ENCODE measurements around the gene CNTN3.

Gene CNTN3

DNA sequence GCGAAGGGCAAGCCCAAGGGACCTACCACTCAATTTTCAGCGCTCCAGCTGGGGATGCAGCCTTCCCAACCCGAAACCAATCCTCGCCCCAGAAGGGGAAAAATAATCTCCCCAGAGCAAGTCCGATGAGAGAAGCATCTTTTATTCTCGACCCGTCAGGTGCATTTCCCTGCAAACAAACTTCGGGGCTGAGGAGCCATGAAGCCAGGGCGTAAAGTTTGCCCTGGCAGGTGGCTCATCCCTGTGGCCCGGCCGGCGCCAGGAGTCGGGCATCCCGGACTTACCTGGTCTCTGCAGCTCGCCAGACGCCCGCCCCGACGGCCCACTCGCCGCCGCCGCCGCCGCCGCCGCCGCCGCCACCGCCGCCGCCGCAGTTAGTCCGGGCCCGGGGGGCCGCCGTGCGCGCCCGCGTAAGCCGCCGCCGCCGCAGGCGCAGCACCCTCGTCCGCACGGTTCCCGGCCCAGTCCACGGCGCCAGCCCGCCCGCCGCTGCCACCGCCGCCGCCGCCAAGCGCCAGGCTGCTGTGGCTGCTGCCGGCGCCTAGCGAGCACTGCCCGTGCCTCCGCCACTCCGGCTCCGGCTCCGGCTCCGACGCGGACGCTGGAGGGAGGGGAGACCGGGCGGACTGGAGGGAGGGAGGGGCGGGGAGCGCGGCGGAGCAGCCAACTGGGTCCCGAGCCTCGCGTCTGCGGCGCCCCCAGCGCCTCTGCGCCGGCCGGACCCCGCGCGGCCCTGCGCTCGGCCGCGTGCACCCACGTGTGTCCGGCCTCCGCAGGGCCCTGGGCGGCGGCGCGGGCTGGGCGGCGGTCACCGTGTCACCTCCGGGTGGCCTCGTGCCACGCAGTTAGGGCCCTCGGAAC, at the start of gene CNTN3:
Gene CNTN3 (minus strand): TSS at position 553 of the 861 bp plus-strand sequence. CDS start 93,547 bp downstream, outside the sequence.
- DNase-seq = no peak

DNA sequence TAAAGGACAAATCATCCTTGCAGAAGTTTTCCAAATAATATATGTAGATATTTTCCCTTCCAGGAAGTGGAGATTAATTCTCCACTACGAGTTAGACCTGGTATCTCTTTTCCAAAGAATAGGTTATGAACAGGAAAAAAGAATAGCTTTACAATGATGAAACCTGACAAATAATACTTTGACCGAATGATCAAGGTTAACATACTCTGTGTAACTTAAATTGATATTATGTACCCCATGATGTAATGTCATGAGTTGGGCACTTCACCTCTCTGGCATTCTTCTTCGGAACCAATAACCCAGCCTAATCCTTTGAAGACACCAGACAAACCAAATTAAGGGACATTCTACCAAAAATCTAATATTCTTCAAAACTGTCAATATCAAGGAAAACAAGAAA, 48.7 kb upstream of the CNTN3 start:
- DNase-seq = no peak

DNA sequence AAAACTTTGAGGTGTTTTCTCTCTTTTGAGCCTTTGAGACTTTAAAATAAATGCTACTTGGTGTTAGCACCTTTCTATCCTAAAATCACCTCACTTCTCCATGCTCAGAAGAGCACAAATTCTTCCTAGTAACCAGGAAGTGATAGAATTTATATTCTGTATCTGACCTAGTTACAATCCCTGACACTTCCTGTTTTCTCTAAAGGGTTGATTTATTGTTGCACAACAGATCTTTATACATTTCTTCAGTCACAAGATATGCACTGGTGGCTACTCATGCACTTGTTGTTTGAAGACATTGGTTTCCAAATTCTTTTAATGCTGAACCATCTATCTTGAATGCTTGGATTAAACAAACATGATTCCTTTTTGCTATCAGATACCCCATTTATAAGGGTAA, 47.2 kb upstream of the CNTN3 start:
- no peak for DNase-seq

DNA sequence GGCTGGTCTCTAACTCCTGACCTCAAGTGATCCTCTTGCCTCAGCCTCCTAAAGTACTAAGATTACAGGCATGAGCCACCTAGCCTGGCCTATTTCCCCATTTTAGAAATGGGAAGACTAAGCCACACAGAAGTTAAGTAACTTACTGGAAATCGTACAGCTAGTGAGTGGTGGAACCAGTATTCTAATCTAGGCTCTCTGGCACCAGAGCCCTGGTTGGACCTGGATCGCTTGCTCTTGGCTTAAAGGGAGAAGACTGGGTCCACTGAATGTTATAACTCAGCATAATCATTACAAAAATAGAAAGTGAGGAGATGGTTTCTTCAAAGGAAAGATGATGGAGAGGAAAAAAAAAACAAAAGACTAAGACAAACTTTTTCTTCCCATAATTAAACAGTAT, 37.4 kb upstream of the CNTN3 start:
- DNase-seq = no peak

DNA sequence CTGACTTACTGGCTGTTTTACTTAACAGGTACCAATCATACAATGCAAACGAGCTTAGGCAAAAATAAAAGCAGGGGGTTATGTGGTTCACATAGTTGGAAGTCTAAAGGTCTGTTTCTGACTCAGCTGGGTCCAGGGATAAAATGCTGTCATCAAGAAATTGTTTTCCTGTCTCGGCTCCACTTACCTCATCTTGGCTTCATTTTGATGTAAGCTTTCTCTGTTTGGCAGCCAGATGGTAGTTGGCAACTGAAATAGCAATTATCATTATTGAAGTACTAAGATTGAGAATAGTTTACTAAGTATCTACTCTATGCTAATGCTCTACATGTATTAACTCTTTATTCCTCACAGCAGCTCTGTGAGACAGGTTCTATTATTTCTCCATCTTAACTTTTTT, 36.8 kb upstream of the CNTN3 start:
- no peak for DNase-seq

DNA sequence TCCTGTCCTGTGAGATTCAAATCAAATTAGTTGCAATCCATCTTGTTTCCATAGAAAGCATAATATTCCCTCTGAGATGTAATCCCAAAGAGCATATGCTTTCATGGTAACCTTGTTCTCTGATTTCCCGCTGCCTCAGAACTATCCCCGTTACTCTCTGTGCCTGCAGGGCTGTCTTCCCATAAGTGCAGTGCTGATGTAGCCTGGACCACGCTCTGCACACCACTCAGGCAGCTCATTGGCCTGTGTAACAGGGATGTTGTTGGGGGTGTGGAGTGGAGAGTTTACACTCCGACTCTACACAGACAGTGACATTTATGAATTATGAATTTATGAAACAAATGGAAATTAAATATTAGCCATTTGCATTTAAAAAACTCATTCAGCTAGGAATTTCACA, 33.6 kb upstream of the CNTN3 start:
- DNase-seq = no peak

DNA sequence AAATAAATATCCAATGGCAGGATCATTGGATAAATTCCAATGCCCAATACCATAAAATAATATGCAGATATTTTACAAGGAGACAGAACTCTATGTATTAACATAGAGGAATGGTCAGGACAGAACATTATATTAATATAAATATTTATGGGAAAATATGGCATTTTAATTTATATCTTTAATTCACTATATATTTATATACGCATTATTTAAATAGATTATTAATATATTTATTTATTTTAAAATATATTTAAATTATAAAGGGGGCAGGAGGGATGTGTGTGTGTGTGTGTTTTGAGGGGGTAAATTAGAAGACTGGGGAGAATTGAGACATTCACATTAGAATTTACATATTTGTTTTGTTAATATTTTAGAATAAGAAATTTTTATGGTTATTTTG, 31.6 kb upstream of the CNTN3 start:
- DNase-seq = no peak

DNA sequence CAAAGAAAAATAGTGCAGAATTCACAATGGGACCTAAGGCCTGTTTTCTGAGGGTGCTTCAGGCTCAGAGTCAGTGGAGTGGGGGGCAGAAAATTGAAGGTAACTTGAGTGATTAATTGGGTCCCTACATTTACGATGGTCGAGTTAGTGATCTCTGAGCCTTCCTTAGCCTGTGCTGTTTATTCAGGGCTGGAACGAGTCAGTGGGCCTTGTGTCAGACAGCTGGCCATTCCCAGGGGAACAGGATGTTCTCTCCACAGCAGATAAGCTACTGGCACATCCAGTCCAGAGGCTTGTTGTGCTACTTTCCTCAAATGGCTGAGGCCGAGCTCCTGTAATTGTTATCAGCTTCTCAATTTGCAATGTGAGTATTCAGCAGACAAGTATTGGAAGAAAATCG, 29.2 kb upstream of the CNTN3 start:
- no peak for DNase-seq

DNA sequence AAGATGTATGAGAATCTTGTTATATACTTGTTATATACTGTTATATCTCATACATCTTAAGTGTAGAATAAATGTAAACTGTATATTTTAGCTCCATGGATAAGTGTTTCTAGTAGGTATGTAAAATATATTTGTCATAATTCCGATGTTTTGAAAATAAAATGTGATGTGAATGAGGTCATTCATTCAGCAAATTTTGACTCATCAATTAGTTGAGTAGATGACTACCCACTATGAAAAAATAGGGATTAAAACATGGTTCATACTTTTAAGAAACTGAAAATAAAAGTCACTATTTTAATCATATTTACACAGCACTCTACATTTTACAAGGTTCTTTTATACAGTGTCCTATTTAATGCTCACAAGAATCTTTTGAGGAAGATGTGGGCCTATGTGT, 28.4 kb upstream of the CNTN3 start:
- DNase-seq = no peak

DNA sequence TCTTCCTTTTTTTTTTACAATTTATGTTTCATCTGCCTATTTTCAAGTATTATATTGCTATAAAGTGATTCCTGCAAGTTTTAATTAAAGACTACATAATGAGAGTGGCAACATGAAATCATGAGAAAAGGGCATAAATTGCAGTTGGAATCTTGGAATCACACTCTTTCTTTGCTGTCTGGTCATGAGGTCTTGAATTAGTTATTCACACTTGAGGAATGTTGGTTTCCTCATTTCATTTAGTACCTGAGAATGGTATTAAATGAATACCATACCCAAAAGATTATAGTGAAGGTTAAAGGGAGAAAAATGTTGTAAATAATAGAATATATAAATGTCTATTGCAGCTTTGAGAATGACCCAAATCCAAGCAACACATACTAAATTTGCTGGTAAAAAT, 25.8 kb upstream of the CNTN3 start:
- no peak for DNase-seq

DNA sequence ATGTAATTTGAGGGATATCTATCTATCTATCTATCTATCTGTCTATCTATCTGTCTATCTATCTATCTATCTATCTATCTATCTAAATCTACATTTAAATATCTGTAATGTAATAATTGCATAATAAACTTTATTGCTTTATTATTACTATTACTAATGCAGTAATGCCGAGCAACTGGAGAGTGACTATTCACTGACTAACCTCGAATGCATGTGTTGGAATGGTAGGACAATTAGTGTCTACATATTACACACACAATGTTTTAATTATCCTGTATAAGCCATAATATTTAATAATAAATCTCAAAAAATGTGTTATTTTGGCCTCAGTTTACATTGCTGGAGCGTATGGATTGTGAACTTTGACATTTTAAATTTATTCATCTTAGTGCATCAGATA, 25.2 kb upstream of the CNTN3 start:
- DNase-seq = no peak

DNA sequence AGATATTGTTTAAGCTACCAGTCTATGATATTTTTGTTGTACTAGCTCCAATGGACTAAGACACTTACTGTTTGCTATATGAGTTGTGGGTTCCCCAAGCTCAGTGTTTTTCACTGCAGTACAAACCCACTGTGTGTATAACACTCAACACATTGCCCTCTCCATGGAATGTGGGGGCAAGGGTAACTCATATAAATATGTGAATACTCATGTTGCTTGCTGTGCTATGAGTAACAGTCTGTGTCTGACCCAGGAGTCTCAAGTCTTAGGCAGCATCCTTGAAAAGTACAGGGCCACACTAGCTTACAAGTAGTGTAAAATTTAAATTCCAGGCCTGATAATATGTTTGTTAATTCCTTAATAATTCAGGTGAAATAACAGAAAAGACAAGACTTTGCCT, 22.5 kb upstream of the CNTN3 start:
- no peak for DNase-seq

DNA sequence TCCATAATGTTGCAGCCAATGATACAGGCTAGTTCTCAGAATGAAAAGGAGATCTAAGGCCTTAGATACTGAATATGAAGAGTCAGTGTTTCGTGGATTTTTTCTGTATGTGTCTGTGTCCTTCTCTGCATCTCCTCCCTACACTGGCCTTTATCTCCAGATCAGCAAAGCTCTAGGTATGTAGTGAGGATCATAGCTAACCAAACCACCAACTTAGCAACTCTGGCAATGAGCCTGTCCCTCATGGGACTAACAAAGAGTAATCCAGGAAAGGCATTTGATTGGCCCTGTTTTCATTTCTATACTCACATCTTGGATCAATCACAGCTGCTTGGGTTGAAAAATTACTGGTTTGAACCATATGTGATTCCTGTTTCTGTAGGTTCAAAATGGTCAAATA, 18.6 kb upstream of the CNTN3 start:
- no peak for DNase-seq

DNA sequence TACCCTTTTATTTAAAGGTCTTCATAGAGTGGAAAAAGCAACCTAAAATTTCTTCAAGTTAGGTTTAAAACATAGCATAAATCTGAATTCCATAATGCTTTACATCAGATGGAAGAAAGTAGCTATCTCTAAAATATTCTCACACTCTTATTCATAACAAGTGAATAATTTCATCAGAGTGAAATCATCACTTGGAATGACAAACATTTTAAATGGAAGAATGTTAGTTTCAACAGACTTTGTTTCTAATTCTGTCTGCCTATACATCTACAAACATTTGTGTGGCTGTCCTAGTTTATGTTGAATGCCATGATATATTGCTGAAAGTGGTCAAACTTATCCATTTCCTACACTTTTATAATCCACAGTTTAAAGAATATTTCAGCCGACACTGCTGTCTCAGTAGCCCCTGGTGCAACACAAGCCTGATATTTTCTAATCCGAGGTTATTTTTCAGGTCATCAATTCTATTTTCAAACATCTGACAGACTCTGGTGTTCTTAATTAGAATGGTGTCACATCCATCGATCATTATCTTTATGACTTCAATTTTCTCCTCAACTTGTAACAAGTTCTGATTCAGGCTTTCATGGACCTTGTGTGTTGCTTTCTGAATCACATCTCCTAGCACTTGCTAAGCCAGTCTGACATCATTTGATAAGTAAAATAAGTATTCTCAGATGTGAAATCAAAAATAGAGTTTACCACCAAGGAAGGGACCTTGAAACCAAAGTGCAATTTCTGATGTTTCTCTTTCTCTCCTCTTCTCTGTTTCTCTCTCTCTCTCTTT, 17.1 kb upstream of the CNTN3 start:
- no peak for DNase-seq

DNA sequence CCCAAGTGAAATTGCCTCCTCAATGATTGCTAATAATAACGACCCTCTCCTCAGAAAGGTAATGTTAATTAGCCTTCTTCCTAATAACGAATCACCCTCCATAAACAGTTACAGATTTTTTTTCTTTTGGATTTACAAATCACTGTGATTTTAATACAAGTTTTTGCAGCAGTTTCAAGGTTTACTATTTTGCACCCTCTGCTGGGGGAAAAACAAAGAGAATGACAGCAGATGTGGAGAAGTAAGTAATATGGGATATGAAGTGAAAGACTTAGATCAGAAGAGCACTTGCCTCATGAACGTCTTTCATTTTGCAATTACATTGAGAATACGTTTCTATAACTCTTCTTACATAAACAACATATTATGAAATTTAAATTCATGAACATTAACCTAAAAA, 16.1 kb upstream of the CNTN3 start:
- no peak for DNase-seq

DNA sequence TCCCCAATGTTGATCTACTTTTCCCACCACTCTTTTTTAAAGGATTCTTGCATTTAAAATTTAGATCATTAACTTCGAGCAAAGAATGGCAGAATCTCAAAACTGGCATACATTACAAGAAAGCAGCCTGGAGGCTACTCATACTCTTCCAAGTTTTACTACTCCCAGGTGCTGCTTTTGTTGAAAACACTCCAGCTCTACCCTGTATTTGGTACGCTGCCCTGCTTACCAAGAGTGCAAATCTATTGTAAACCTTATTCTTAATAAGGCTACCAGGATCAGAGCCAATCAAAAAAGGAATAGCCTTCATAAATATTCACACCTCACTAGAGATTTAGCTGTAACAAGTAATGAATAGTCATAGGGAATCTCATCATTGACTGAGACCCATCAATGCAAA, 11.6 kb upstream of the CNTN3 start:
- DNase-seq = no peak

DNA sequence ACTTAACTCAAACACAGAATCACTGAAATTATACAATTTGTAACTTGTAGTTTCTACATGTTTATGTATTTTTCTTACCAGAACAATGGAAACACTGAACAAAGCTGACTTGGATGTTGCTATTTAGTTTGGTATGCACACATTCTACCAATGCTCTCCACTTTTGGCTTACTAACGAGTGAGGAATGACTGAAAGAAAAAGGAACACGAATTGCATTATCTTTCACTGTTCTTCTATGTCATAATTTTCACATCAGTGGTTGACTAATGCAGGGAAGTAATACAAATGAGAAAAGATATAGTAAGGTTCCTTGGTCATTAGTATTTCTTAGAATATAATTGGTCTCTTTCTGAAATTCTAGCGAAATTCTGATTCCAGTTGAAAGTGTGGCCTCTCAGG, 9.8 kb upstream of the CNTN3 start:
- DNase-seq = no peak

DNA sequence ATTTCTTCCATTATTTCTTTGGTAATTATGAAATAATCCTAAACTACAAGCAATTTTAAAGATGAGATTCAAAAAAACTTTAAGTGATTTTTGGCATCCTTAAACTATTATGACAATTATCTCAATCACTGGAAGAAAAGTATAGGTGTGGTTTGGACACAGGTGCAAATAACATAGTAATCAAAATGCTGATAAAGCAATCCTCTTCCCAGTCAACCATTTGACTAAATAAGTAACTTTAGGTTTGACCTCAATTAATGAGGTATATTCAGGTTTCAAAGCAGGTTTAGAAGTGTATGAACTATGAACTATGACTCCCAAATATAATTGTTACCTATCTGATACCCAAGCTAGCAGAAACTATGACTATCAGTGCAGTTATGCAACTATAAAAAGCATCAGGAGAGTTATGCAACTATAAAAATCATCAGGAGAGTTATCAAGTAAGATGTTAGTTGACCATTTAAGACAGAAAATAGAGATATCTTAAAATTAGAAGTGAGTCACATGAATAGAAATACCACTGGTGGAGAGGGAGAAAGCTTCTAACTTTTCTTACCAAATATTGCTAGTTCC, 8.9 kb upstream of the CNTN3 start:
- DNase-seq = no peak

DNA sequence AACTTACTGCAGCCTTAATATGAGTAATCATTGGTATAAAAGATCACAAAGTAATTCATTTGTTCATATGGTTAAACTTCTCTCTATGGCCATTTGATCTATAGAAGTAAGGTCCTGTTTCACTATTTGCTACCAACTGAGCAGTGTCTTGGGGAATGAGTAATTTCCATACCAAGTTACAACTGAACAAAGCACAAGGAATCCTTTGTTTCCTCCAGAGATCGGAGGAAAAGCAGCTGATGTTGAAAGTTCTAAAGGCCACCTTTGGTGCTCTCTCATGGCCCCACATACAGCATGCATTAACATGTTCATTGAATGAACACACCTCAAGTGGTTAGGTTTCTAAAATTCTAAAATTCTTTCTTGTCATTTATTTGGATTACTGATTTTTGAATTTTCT, 7.1 kb upstream of the CNTN3 start:
- DNase-seq = no peak

DNA sequence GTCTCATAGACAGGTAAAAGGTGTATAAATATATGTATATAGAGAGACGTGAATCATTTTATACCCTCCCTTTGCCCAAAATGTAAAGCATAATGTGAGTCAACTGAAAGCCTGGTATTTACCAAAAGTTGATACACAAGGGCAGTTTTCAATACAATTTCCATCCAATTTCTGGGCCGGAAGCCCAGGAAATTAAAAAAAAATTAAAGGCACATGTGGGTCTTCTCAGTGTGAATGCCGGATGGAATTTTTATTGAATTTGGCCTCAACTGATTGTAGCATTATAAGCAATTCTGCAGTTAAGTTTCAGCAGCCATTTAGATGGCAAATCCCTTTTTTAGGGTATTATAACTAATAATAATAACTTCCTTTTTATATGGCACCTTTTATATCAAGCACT, 3.3 kb upstream of the CNTN3 start:
- DNase-seq = no peak

DNA sequence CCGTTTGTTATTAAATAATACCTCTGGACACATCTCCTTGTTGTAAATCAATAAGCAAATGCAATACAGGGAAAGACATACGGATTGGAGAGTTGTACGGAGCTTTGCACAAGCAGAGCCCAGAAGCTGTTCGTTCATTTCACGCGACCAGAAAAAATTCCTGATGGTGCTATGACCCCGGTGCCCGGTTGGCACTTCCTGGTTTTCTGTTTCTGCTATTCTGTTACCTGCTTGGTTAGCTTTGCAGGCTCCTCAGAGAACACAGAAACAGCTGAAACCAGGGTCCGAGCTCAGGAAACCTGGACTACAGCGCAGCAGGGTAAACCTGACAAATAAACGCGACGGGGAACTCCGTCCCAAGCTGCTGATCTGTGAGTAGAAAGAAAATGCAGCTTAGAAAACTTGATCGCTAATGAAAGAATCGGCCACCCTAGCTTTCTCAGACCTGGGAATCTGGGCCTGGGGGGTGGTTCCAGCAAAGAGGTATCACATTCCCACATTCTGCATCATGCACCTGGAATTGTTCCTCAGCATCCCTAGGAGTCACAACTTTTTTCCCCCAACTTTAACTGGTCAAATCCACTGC, 845 bp downstream of the CNTN3 start:
- no peak for DNase-seq

DNA sequence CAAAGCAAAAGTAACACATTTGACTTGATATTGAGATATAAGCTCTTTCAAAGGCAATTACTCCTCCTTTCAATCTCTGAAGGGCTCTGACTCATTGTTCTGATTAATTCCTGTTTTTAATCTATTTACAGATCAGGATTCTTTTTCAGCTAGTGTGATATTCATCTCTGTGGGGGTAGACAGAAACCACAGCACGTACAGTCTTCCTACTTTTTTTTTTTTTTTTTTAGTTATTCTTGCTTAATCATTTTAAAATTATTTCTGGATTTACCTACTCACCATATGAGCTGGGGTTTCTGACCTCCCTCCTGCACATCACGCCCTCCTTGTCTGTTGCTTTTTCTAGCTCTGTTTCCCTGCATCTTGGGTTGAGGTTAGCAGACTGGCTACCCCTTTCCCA, 1.4 kb downstream of the CNTN3 start:
- no peak for DNase-seq

DNA sequence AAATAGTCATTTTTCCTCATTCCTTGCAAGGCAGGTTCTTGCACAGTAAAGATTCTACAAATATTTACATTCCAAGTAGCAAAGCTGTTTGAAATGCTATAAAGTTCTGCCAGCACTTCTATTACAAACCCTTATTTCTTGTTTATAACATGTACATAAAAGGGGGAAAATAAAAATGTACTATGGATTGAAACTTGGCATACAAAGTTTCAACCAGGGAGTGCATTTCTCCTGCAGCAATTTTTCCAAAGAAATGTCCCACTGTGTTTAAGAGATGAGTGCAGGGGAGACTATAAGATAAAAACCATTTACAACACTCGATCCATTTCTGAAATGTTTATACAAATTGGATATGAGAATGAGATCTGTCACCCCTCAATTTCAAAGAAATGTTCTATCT, 3.3 kb downstream of the CNTN3 start:
- no peak for DNase-seq

DNA sequence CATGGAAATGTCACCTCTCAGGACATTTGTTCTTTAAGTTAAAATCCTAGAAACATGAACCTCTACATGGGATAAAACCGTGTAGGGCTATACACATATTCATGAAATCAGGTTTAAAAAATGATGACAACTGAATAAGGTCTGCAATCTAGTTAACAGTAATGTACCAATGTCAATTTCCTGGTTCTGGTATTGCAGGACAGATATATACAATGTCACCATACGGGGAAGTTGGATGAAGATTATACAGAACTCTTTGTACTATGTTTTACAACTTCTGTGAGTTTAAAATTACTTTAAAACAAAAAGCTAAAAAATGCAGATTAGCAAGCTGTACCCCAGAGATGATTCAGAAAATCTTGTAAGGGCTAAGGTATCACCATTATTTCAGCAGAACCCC, 6.7 kb downstream of the CNTN3 start:
- DNase-seq = no peak

All from GOT3 (cell line).